K562 (cell line): ENCODE results near the gene CPTP. TPM values are rescaled to one million over a fixed set of nuclear protein-coding genes. Genes with fewer than 3 reads are reported as not detected.

Source experiments
- CBFB ChIP-seq: sonication (generic); formaldehyde crosslinking; IDR thresholded peaks from 2 replicates; pipeline ENCODE4 v1.4.0; 2020; ENCODE audit warnings: mild to moderate bottlenecking, missing genetic modification reagents
- FIP1L1 ChIP-seq: fragments of 200-400 bp; formaldehyde crosslinking; IDR thresholded peaks from 2 replicates; pipeline ENCODE4 v1.6.1; 2018; ENCODE audit warnings: mild to moderate bottlenecking, low read depth, low read length; ENCODE audit not compliant: poor library complexity, severe bottlenecking
- FOXP1 ChIP-seq: sonication (generic); formaldehyde crosslinking; IDR thresholded peaks from 2 replicates; pipeline ENCODE4 v1.8.0; 2022; ENCODE audit warnings: mild to moderate bottlenecking, missing genetic modification reagents
- HNRNPL ChIP-seq: fragments of 200-400 bp; formaldehyde crosslinking; IDR thresholded peaks from 2 replicates; pipeline ENCODE4 v1.6.1; 2017; ENCODE audit warnings: low read depth, mild to moderate bottlenecking, low read length
- MAZ ChIP-seq, 2 experiments: fragments of 450-650 bp in 1 of 2; sonication (generic) in 1 of 2; formaldehyde crosslinking; IDR thresholded peaks in 1 of 2; conservative IDR thresholded peaks in 1 of 2; 2 replicates each; pipeline versions ENCODE4 v1.4.0 to v1.5.0; 2020; ENCODE audit warnings: mild to moderate bottlenecking in 1 of 2, missing genetic modification reagents in 1 of 2
- MIER1 ChIP-seq: fragments of 450-650 bp; IDR thresholded peaks from 2 replicates; pipeline ENCODE4 v1.6.1; 2016; ENCODE audit warnings: antibody characterized with exemption, mild to moderate bottlenecking, low read depth
- NCOA1 ChIP-seq: fragments of 450-650 bp; IDR thresholded peaks from 2 replicates; pipeline ENCODE4 v1.6.1; 2016; ENCODE audit warnings: low read depth
- NR3C1 ChIP-seq: sonication (generic); formaldehyde crosslinking; IDR thresholded peaks from 2 replicates; pipeline ENCODE4 v1.8.1; 2022; ENCODE audit warnings: missing genetic modification reagents
- PRMT5 ChIP-seq: sonication (generic); formaldehyde crosslinking; IDR thresholded peaks from 2 replicates; pipeline ENCODE4 v1.5.0; 2020; ENCODE audit warnings: missing genetic modification reagents
- STAG1 ChIP-seq: sonication (generic); formaldehyde crosslinking; IDR thresholded peaks from 2 replicates; pipeline ENCODE4 v1.5.0; 2020; ENCODE audit warnings: missing genetic modification reagents, borderline replicate concordance
- ZBTB7A ChIP-seq: IDR thresholded peaks from 2 replicates; pipeline ENCODE4 v1.6.1; 2011; ENCODE audit warnings: low read depth, mild to moderate bottlenecking, low read length, moderate library complexity, borderline replicate concordance; ENCODE audit not compliant: control insufficient read depth
- ZNF253 ChIP-seq: fragments of 250-450 bp; sonication (Bioruptor Pico); conservative IDR thresholded peaks from 2 replicates; pipeline ENCODE4 v1.6.1; 2021; ENCODE audit warnings: mild to moderate bottlenecking
- ZNF431 ChIP-seq: sonication (generic); formaldehyde crosslinking; IDR thresholded peaks from 2 replicates; pipeline ENCODE4 v1.8.0; 2022; ENCODE audit warnings: mild to moderate bottlenecking, missing genetic modification reagents
- polyA plus RNA-seq, 8 experiments: library from polyadenylated mRNA; depleted of rRNA in 4 of 8; stranded (reverse) in 5 of 8; unstranded in 3 of 8; fragments of >200 nt; fragmentation: Nextera tagmentation in 2 of 8; fragmentation: Illumina TruSeq in 1 of 8; extraction: Ambion mirVana in 2 of 8; extraction: Trizol in 1 of 8; gene quantifications; 2 replicates each; pipeline versions ENCODE4 v1.2.1 to v1.2.3, GENCODE V29; 2011 to 2014; ENCODE audit warnings: inconsistent platforms in 1 of 8, missing spikeins in 1 of 8
- total RNA-seq, 7 experiments: library from RNA; depleted of rRNA in 6 of 7; stranded (reverse); fragments of >200 nt in 6 of 7; fragmentation: Illumina TruSeq in 2 of 7; extraction: Trizol in 2 of 7; gene quantifications; 2 replicates each; pipeline versions ENCODE4 v1.2.1 to v1.2.3, GENCODE V29; 2011 to 2021; ENCODE audit warnings: low replicate concordance in 1 of 7
- TF ChIP-seq, protein P1 (sequence below), 2 experiments: fragments of 250-450 bp in 1 of 2; fragments of 450-650 bp in 1 of 2; sonication (Bioruptor Pico) in 1 of 2; IDR thresholded peaks; 2 replicates each; pipeline versions ENCODE4 v1.6.1 to v1.8.0; 2016 to 2021; ENCODE audit warnings: mild to moderate bottlenecking in 2 of 2, moderate library complexity in 2 of 2, missing compliant biosample characterization in 1 of 2, missing genetic modification characterization in 1 of 2
- TF ChIP-seq, protein P2 (sequence below): fragments of 150-350 bp; IDR thresholded peaks from 2 replicates; pipeline ENCODE4 v1.6.1; 2014; ENCODE audit warnings: low read depth, mild to moderate bottlenecking, low read length, borderline replicate concordance

Gene CPTP
- total and polyA plus RNA-seq, 9 of the 15 experiments (the other 6 are each of a cell fraction or from before 2014, with no cell fraction given), result 0.11 to 25.8 (median 3.5) TPM

DNA sequence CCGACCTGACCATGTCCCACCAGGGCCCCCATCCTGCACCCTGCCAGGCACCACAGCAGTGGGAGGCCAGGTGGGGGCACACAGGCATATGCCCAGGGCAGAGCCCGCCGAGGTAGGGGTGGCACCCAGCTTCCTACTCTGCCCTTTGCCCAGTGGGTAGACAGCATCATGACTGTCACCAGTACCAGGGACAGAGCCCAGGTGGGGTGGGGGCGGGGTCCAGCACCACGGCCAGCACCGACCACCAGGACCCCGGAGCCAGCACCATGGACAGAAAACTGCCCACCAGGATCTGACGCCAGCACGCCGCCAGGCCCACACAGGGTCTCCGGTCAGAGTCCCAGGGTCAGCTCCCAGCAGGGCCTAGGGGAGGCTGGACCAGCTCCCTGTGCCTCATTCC is 10.2 kb downstream of the CPTP start (continued):
- TF ChIP-seq ZBTB7A (peak; percentile 96), NCOA1 (peak; percentile 99), NR3C1 (CRISPR knock-in tag) (peak; percentile 62; the same call in 1 of the 2 replicates), FIP1L1 (peak; percentile 1), ZNF431 (CRISPR knock-in tag) (0 out of 2 replicates have a peak, but pooled peaks have one; percentile 60), ZNF253 (no peak), STAG1 (peak; percentile 77; the same call in 1 of the 2 replicates), MAZ (CRISPR knock-in tag; conservative IDR thresholded peaks at IDR 0.05 in 1 of 2, IDR thresholded peaks at IDR 0.05 in 1 of 2) (peak in 1 of 2 experiments; percentile 63; a peak in 2 of 4 replicates), MIER1 (peak; percentile 94), CBFB (CRISPR knock-in tag) (0 out of 2 replicates have a peak, but pooled peaks have one; percentile 46), FOXP1 (CRISPR knock-in tag) (peak; percentile 77; the same call in 1 of the 2 replicates), HNRNPL (peak; percentile 80; the same call in 1 of the 2 replicates), PRMT5 (CRISPR knock-in tag) (peak; percentile 90; the same call in 1 of the 2 replicates)
- TF ChIP-seq, protein P1, sequence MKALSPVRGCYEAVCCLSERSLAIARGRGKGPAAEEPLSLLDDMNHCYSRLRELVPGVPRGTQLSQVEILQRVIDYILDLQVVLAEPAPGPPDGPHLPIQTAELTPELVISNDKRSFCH (CRISPR knock-in tag; IDR thresholded peaks at IDR 0.05), result no peak
- TF ChIP-seq, protein P1 (tag; IDR thresholded peaks at IDR 0.05), result 0 out of 2 replicates have a peak, but pooled peaks have one; percentile 30
- TF ChIP-seq, protein P2, sequence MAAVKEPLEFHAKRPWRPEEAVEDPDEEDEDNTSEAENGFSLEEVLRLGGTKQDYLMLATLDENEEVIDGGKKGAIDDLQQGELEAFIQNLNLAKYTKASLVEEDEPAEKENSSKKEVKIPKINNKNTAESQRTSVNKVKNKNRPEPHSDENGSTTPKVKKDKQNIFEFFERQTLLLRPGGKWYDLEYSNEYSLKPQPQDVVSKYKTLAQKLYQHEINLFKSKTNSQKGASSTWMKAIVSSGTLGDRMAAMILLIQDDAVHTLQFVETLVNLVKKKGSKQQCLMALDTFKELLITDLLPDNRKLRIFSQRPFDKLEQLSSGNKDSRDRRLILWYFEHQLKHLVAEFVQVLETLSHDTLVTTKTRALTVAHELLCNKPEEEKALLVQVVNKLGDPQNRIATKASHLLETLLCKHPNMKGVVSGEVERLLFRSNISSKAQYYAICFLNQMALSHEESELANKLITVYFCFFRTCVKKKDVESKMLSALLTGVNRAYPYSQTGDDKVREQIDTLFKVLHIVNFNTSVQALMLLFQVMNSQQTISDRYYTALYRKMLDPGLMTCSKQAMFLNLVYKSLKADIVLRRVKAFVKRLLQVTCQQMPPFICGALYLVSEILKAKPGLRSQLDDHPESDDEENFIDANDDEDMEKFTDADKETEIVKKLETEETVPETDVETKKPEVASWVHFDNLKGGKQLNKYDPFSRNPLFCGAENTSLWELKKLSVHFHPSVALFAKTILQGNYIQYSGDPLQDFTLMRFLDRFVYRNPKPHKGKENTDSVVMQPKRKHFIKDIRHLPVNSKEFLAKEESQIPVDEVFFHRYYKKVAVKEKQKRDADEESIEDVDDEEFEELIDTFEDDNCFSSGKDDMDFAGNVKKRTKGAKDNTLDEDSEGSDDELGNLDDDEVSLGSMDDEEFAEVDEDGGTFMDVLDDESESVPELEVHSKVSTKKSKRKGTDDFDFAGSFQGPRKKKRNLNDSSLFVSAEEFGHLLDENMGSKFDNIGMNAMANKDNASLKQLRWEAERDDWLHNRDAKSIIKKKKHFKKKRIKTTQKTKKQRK, result no peak
- TF ChIP-seq, all 486 proteins: peak for 52
